BJ (cell line): ENCODE measurements around the gene PALM. TPM values are rescaled to one million over a fixed set of nuclear protein-coding genes. Genes with fewer than 3 reads are reported as not detected.

ENCODE experiments used
- CTCF ChIA-PET: fragments of 350-600 bp; formaldehyde crosslinking; extraction: SDS; loops from one replicate; lab custom pipeline; 2021; ENCODE audit warnings: antibody characterized with exemption, inconsistent platforms; lab: Yijun Ruan, JAX
- POLR2A ChIA-PET: fragments of 300-600 bp; sonication (Branson Sonifier 250); formaldehyde crosslinking; extraction: SDS; loops from one replicate; lab custom pipeline; 2021; ENCODE audit warnings: antibody characterized with exemption; lab: Charles Lee
- DNase-seq: peaks from one replicate; pipeline ENCODE4 v3.0.0-alpha.2; 2011; ENCODE audit warnings: low read depth
- H3K27me3 ChIP-seq: 2 replicates; pipeline ENCODE4 v1.6.0; 2011; ENCODE audit warnings: low read length; ENCODE audit not compliant: control insufficient read depth, insufficient read depth
- H3K36me3 ChIP-seq: 2 replicates; pipeline ENCODE4 v1.5.1; 2011; ENCODE audit warnings: low read length; ENCODE audit not compliant: control insufficient read depth, insufficient read depth
- H3K4me3 ChIP-seq: 2 replicates; pipeline ENCODE4 v1.5.1; 2011; ENCODE audit warnings: low read depth, mild to moderate bottlenecking, control low read depth, low read length
- polyA plus RNA-seq: library from polyadenylated mRNA; depleted of rRNA; stranded (reverse); fragments of >200 nt; gene quantifications from 2 replicates; pipeline ENCODE4 v1.2.3, GENCODE V29; 2011
- TF ChIP-seq, protein P1 (sequence below): IDR thresholded peaks from 2 replicates; pipeline ENCODE4 v1.5.1; 2011; ENCODE audit warnings: low read depth, mild to moderate bottlenecking, control low read depth, inconsistent platforms, low read length, moderate library complexity; ENCODE audit not compliant: insufficient read depth

PALM gene
- polyA plus RNA-seq, 1 experiment: 1.2 TPM

DNA sequence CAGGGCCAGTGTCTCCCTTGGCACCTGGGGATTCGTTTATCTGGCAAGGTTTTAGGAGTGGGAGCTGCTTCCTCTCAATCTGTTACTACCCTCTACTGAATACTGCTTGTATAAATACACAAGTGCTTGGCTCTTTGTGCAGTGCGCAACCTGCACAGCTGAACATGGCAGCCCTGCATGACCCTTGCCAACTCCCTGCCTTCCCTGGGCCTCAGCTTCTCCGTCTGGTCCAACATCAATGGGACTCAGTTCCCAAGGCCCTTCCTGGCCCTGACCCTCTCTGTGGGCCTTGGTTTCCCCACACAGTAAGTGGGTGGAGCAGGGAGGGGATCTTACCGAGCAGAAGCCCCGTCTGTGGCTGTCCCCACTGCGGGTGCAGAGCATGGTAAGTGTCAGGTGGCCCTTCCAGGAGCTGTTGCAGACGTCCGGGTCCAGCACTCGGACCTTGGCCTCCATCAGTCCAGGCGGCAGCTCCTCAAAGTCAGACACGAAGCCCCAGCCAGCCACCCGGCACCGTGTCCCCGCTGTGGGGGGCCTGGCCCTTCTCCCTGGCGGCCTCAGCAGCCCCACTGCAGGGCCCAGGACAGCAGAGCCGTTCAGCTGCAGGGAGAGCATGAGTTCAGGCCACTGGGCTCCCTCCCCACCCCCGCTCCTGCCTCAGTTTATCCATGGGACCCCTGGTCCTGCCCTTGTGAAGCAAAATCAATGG, 22.0 kb upstream of the PALM start:
- no peak for DNase-seq
- TF ChIP-seq, protein P1, sequence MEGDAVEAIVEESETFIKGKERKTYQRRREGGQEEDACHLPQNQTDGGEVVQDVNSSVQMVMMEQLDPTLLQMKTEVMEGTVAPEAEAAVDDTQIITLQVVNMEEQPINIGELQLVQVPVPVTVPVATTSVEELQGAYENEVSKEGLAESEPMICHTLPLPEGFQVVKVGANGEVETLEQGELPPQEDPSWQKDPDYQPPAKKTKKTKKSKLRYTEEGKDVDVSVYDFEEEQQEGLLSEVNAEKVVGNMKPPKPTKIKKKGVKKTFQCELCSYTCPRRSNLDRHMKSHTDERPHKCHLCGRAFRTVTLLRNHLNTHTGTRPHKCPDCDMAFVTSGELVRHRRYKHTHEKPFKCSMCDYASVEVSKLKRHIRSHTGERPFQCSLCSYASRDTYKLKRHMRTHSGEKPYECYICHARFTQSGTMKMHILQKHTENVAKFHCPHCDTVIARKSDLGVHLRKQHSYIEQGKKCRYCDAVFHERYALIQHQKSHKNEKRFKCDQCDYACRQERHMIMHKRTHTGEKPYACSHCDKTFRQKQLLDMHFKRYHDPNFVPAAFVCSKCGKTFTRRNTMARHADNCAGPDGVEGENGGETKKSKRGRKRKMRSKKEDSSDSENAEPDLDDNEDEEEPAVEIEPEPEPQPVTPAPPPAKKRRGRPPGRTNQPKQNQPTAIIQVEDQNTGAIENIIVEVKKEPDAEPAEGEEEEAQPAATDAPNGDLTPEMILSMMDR: no peak
- Histone ChIP-seq H3K36me3 (no peaks in the 10 kb centered on the region), H3K27me3 (no peaks in the 10 kb centered on the region), H3K4me3 (no peak overlapping the region)
- ChIA-PET POLR2A (no interaction called here), CTCF (no interaction called here)

DNA sequence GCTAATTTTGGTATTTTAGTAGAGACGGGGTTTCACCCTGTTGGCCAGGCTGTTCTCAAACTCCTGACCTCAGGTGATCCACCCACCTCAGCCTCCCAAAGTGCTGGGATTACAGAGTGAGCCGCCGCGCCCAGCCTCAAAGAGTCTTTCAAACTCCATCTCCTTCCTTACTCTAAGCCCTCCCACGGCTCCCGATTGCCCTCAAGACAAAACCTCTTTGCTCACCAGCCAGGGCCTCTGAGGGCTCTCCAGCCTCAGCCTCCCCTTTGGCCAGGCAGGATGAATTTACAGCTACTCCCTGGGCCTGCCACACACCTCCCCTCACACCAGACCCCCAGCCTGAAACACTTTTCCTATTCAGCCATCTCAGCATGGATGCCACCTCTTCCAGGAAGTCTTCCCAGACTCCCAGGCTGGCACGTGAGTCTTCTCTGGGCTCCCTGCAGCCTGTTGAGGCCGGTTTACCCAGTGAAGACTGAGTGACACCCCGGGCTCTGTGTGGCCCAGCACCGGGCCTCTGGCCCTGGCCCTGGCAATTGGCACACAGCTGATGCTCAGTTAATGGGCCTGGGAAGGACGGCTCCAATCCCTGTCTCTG, 21.1 kb upstream of the PALM start:
- TF ChIP-seq, protein P1: no peak
- Histone ChIP-seq H3K27me3 (no peaks in the 10 kb centered on the region), H3K36me3 (no peaks in the 10 kb centered on the region), H3K4me3 (no peak overlapping the region)
- DNase-seq: no peak
- POLR2A ChIA-PET: no interaction called here
- CTCF ChIA-PET: no interaction called here

DNA sequence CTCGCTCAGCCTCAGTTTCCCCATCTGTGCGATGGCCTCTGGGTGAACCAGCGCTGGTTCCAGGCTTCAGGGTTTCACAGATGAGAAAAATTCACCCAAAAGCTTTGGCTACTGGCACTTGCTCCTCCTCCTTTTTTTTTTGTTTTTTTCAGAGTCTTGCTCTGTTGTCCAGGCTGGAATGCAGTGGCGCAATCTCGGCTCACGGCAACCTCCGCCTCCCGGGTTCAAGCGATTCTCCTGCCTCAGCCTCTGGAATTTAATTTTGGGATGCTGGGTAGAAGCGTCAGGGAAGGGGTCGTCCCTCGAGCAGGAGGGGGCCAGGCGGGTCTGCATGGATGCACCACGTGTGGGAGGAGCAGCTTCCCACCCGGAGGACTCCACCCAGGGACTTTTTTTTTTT, 20.5 kb upstream of the PALM start:
- no peak overlapping the region for H3K4me3 ChIP-seq
- CTCF ChIA-PET: no interaction called here
- DNase-seq: no peak
- POLR2A ChIA-PET: no interaction called here
- H3K36me3 ChIP-seq: no peaks in the 10 kb centered on the region
- H3K27me3 ChIP-seq: no peaks in the 10 kb centered on the region
- TF ChIP-seq, protein P1: no peak

DNA sequence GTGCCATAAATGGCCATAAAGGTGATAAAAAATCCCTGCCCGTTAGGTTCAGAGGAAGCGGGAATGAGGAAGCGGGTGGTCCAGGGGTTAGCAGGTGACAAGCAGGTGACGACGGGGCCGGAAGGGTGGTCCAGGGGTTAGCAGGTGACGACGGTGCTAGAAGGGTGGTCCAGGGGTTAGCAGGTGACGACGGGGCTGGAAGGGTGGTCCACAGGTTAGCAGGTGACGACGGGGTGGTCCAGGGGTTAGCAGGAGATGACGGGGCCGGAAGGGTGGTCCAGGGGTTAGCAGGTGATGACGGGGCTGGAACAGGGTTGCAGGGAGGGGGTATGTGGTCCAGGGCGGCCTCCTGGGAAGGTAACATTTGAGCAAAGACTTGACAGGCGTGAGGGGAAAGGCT, 19.7 kb upstream of the PALM start:
- POLR2A ChIA-PET: no interaction called here
- TF ChIP-seq, protein P1: no peak
- no peak overlapping the region for H3K4me3 ChIP-seq
- H3K36me3 ChIP-seq: no peaks in the 10 kb centered on the region
- DNase-seq: no peak
- H3K27me3 ChIP-seq: no peaks in the 10 kb centered on the region
- CTCF ChIA-PET: interaction anchor here (0.6 to 0.9 kb wide), 2 partner anchors 9 to 11 kb away, joined by 3 read pairs; no protein-coding TSS in a partner anchor

DNA sequence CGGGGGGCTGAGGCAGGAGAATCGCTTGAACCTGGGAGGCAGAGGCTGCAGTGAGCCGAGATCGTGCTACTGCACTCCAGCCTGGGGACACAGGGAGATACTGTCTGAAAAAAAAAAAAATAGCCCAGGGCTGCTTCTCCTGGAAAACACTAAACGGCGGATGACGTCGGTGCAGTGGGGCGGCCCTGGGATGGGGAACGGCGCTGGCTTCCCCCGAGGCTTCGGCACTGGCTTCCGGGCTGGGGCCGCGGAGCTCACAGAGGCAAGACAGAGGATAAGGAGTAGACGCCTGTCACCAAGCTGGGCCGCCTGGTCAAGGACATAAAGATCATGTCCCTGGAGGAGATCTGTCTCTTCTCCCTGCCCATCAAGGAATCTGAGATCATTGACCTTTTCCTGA, 18.5 kb upstream of the PALM start:
- no peak for DNase-seq

More for the DNA sequence above, 18.5 kb upstream of the PALM start:
- no peaks in the 10 kb centered on the region for H3K36me3 ChIP-seq
- ChIA-PET POLR2A (no interaction called here), CTCF (no interaction called here)
- H3K27me3 ChIP-seq: peaks cover 2% of the 10 kb centered on the region; the same call in 1 of the 2 replicates
- TF ChIP-seq, protein P1: no peak
- H3K4me3 ChIP-seq: no peak overlapping the region
